T-helper 17 cell (primary cell): Measurements from ENCODE around the gene PJVK. TPM values are rescaled to one million over a fixed set of nuclear protein-coding genes. Genes with fewer than 3 reads are reported as not detected.
A peak's percentile ranks its signal among the peaks of the same experiment; 100 is the strongest.

Experiments
- ATAC-seq: fragments of 150-1000 bp; cut with Tn5 transposase; 2 replicates; pipeline ENCODE4 v1.10.0; 2021; ENCODE audit warnings: mild to moderate bottlenecking, moderate library complexity
- DNase-seq, 3 donors: peaks; one replicate each; pipeline versions ENCODE4 v3.0.0 to v3.0.0-alpha.2; 2020 to 2021
- H3K9me3 ChIP-seq: one replicate; pipeline ENCODE4 v1.7.0; 2013; ENCODE audit warnings: low read length, mild to moderate bottlenecking; ENCODE audit not compliant: control insufficient read depth, poor library complexity, severe bottlenecking
- H3K27ac Mint-ChIP-seq: one replicate; pipeline ENCODE4 v1.8.0; 2022; ENCODE audit warnings: mild to moderate bottlenecking, moderate library complexity, mixed read lengths
- H3K27me3 Mint-ChIP-seq: one replicate; pipeline ENCODE4 v1.8.0; 2022; ENCODE audit warnings: mixed read lengths
- H3K36me3 Mint-ChIP-seq: one replicate; pipeline ENCODE4 v1.8.0; 2022; ENCODE audit warnings: low read depth, mixed read lengths
- H3K4me1 Mint-ChIP-seq: one replicate; pipeline ENCODE4 v1.8.0; 2022; ENCODE audit warnings: mild to moderate bottlenecking, mixed read lengths
- H3K4me3 Mint-ChIP-seq: one replicate; pipeline ENCODE4 v1.8.0; 2022; ENCODE audit warnings: mild to moderate bottlenecking, moderate library complexity, mixed read lengths
- total RNA-seq, 4 donors: library from RNA in 2 of 4; stranded (reverse) in 2 of 4; gene quantifications; one replicate each; pipeline ENCODE4 v1.2.3 and lab custom pipeline; 2022 to 2026

The PJVK gene
- total RNA-seq, 2 donors from 2014 or later: 3.8 to 6.1 TPM

DNA sequence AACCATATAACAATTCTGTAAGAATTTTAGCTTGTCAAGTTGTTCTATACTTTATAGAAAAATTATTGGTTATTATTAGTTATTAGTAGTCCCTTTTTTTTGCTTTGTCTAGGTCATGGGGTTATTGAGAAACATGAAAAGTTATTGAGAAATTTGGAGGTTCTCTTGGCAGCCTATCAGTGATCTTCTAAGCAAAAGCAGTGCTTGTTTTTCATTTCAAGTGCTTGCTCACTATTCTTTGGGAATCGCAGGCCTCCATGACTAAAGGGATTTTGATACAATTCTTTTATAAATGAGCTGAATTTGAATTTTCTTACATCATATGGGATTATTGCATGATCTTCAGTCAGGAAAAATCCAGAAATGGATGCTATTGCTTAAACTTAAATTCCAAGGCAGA, 54.9 kb downstream of the PJVK start:
- Mint-ChIP-seq H3K36me3 (peaks cover 3% of the 10 kb centered on the region), H3K4me3 (no peak overlapping the region), H3K27me3 (no peaks in the 10 kb centered on the region), H3K4me1 (peaks cover 2% of the 10 kb centered on the region), H3K27ac (no peak overlapping the region)
- H3K9me3 ChIP-seq: no peaks in the 10 kb centered on the region
- ATAC-seq (no peak), DNase-seq (no peak)

DNA sequence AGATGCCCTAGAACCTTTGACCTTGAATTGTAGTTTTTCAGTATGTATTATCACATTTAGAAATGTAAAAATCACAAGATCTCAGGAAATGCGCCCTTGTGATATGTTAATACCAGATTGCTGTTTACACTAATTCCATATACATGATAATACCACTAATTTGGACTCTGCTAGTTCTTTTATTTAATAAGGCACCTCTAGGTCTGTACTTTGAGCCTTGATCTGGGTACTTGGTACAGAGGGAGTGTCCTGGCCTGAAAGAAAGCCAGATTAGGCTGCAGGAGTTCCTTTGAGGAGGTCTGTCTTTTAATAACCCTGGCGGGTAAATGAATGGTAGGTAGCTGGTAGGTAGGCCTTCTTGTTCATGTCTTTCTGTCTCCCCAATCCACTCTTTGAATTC, 55.3 kb downstream of the PJVK start:
- no peak overlapping the region for H3K27ac Mint-ChIP-seq
- H3K4me3 Mint-ChIP-seq: no peak overlapping the region
- no peaks in the 10 kb centered on the region for H3K27me3 Mint-ChIP-seq
- DNase-seq (no peak), ATAC-seq (no peak)
- H3K36me3 Mint-ChIP-seq: peaks cover 3% of the 10 kb centered on the region
- H3K4me1 Mint-ChIP-seq: peaks cover 2% of the 10 kb centered on the region
- H3K9me3 ChIP-seq: no peaks in the 10 kb centered on the region

DNA sequence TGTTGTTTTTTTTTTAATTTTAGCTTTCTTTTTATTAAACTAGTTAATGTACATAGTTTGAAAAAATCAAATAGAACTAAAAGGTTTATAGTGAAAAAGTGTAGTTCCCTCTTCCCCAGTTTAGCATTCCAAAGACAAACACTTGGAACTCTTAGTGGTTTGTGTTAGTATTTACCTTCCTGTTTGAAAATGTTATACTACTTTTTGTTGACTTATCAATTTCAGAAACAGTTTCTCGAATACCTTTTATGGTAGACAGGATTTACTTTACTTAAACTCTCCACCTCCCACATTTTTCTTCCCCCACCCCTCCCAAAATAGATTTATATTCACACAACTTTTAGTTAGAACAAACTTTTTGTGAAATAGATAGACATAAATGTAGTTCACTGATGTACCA, 55.8 kb downstream of the PJVK start:
- H3K4me3 Mint-ChIP-seq: no peak overlapping the region
- peaks cover 5% of the 10 kb centered on the region for H3K36me3 Mint-ChIP-seq
- no peaks in the 10 kb centered on the region for H3K9me3 ChIP-seq
- peaks cover 2% of the 10 kb centered on the region for H3K4me1 Mint-ChIP-seq
- DNase-seq (no peak), ATAC-seq (no peak)
- H3K27me3 Mint-ChIP-seq: no peaks in the 10 kb centered on the region
- peak overlapping the region; percentile 27 for H3K27ac Mint-ChIP-seq

DNA sequence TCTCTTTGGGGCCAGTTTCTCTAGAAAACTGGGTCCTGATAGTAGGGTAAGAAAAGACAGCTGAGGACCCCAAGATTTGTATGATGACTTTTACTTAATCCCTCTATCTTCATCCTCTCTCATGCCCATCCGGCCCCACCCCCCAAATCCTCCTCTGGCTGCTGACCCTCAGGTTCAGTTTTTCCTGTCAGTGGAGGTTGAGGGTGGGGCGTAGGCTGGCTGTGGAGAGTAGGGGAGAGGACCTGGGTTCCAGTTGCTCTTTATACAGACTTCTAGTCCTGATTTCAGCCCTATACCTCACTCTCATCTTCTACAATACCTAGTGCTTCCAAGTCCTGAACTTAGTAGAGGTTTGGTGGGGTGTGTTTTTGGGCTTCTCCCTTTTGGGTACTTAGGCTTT, 57.5 kb downstream of the PJVK start:
- ATAC-seq (no peak), DNase-seq (no peak)
- Mint-ChIP-seq H3K4me3 (no peak overlapping the region), H3K4me1 (peaks cover 6% of the 10 kb centered on the region), H3K27ac (no peak overlapping the region), H3K27me3 (no peaks in the 10 kb centered on the region), H3K36me3 (peaks cover 5% of the 10 kb centered on the region)
- H3K9me3 ChIP-seq: no peaks in the 10 kb centered on the region

DNA sequence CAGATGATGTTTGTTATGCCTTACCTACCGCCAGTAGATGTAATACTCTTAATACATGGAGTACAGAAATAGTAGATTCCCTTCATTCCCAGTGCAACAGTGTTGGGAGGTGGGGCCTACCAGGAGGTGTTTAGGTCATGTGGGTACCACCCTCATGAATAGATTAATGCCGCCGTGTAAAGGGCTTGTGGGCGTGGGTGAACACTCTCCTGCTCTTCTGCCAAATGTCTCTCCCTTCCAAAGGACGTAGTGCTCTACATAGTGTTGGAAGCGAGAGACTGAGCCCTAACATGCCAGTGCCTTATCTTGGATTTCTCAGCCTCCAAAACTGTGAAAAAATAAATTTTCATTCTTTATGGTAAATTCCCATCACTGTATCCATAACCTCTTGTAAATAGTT, 59.2 kb downstream of the PJVK start:
- Mint-ChIP-seq H3K4me3 (no peak overlapping the region), H3K36me3 (peaks cover 5% of the 10 kb centered on the region), H3K4me1 (peaks cover 14% of the 10 kb centered on the region), H3K27me3 (no peaks in the 10 kb centered on the region), H3K27ac (no peak overlapping the region)
- DNase-seq: no peak
- no peaks in the 10 kb centered on the region for H3K9me3 ChIP-seq
- ATAC-seq: no peak

Other genes with a start within 250 kb of the PJVK start
- gene PRKRA, start 203 bp upstream of the PJVK start, total RNA-seq: 100 to 1,000 TPM; 110 to 119 TPM
- gene FKBP7, start 27.2 kb downstream of the PJVK start, total RNA-seq: under 1 TPM in 1 of 2 donors, not detected in 1; 0.65 TPM
- 10 to 100 TPM; 24.9 to 26.5 TPM for gene PLEKHA3, start 29.1 kb downstream of the PJVK start, total RNA-seq